ENCODE results near the gene AKR1C4.
"Not testable (repeated sequence)": the region's sequence is repeated elsewhere in the genome, so short reads cannot be mapped to it uniquely, and the experiment has no call there.

The AKR1C4 gene

GRCh38 chr10:5254488-5254887 lies 57.9 kb downstream of the AKR1C4 start:
- DNase-seq (ENCODE audit: low read depth): no peak
- H3K4me3 ChIP-seq (ENCODE audit: low read length): no peak overlapping the region
- TF ChIP-seq CTCF (conservative IDR thresholded peaks at IDR 0.05; ENCODE audit: low read length): no peak

- DNase-seq (ENCODE audit: low read depth); H3K4me3 ChIP-seq (ENCODE audit: low read length): not testable (repeated sequence)
Observed at GRCh38 chr10:5257768-5258167, 61.1 kb downstream of the AKR1C4 start.

GRCh38 chr10:5259132-5259951 lies 62.7 kb downstream of the AKR1C4 start:
- DNase-seq (ENCODE audit: low read depth): no peak
- TF ChIP-seq CTCF (conservative IDR thresholded peaks at IDR 0.05; ENCODE audit: low read length): no peak
- no peak overlapping the region for H3K4me3 ChIP-seq (ENCODE audit: low read length)

- no peak overlapping the region for H3K4me3 ChIP-seq (ENCODE audit: low read length)
- TF ChIP-seq CTCF (conservative IDR thresholded peaks at IDR 0.05; ENCODE audit: low read length): no peak
- DNase-seq (ENCODE audit: low read depth): no peak
Observed at GRCh38 chr10:5259952-5260578, 63.4 kb downstream of the AKR1C4 start.

- TF ChIP-seq CTCF (conservative IDR thresholded peaks at IDR 0.05; ENCODE audit: low read length): no peak
- H3K4me3 ChIP-seq (ENCODE audit: low read length): no peak overlapping the region
- DNase-seq (ENCODE audit: low read depth): no peak
Observed at GRCh38 chr10:5260828-5261227, 64.2 kb downstream of the AKR1C4 start.

GRCh38 chr10:5265139-5265538 lies 68.5 kb downstream of the AKR1C4 start:
- TF ChIP-seq CTCF (conservative IDR thresholded peaks at IDR 0.05; ENCODE audit: low read length): no peak
- H3K4me3 ChIP-seq (ENCODE audit: low read length): no peak overlapping the region
- DNase-seq (ENCODE audit: low read depth): no peak

- TF ChIP-seq CTCF (conservative IDR thresholded peaks at IDR 0.05; ENCODE audit: low read length): no peak
- H3K4me3 ChIP-seq (ENCODE audit: low read length): no peak overlapping the region
- DNase-seq (ENCODE audit: low read depth): no peak
Observed at GRCh38 chr10:5266351-5266750, 69.7 kb downstream of the AKR1C4 start.
